Trophoblast cell (in vitro differentiated cells and primary cell): ENCODE measurements around the gene TICAM2.
A peak's percentile ranks its signal among the peaks of the same experiment; 100 is the strongest.

Source experiments
- DNase-seq, 2 donors: peaks; one replicate each; pipeline ENCODE4 v3.0.0-alpha.2; 2016
- H2AFZ ChIP-seq: 2 replicates; pipeline ENCODE4 v1.6.1; 2013; ENCODE audit warnings: low read length, moderate library complexity, mild to moderate bottlenecking; ENCODE audit not compliant: insufficient read depth, poor library complexity
- H2AK5ac ChIP-seq: 2 replicates; pipeline ENCODE4 v1.6.1; 2013; ENCODE audit warnings: mild to moderate bottlenecking, low read length
- H2BK120ac ChIP-seq: 2 replicates; pipeline ENCODE4 v1.6.1; 2013; ENCODE audit warnings: low read length, mild to moderate bottlenecking, moderate library complexity; ENCODE audit not compliant: insufficient read depth, poor library complexity
- H2BK12ac ChIP-seq: 2 replicates; pipeline ENCODE4 v1.6.1; 2013; ENCODE audit warnings: mild to moderate bottlenecking, low read length, moderate library complexity
- H2BK5ac ChIP-seq: 2 replicates; pipeline ENCODE4 v1.6.1; 2013; ENCODE audit warnings: low read length, low read depth, moderate library complexity, mild to moderate bottlenecking; ENCODE audit not compliant: poor library complexity
- H3K14ac ChIP-seq: 2 replicates; pipeline ENCODE4 v1.6.1; 2013; ENCODE audit warnings: mild to moderate bottlenecking, low read length
- H3K18ac ChIP-seq: 2 replicates; pipeline ENCODE4 v1.6.1; 2013; ENCODE audit warnings: mild to moderate bottlenecking, low read length
- H3K23ac ChIP-seq: 2 replicates; pipeline ENCODE4 v1.6.1; 2013; ENCODE audit warnings: low read length
- H3K27ac ChIP-seq: 2 replicates; pipeline ENCODE4 v1.5.1; 2013; ENCODE audit warnings: low read depth, mild to moderate bottlenecking, inconsistent platforms, low read length, moderate library complexity
- H3K27me3 ChIP-seq: 2 replicates; pipeline ENCODE4 v1.6.1; 2013; ENCODE audit warnings: inconsistent platforms, mild to moderate bottlenecking, low read length, moderate library complexity; ENCODE audit not compliant: insufficient read depth
- H3K36me3 ChIP-seq, 2 experiments: 1 replicate in 1 of 2; 2 replicates in 1 of 2; pipeline ENCODE4 v1.6.1; 2013; ENCODE audit warnings: low read length in 2 of 2, mild to moderate bottlenecking in 2 of 2, moderate library complexity in 1 of 2; ENCODE audit not compliant: insufficient read depth in 2 of 2, control insufficient read depth in 1 of 2
- H3K4ac ChIP-seq: 2 replicates; pipeline ENCODE4 v1.6.1; 2013; ENCODE audit warnings: low read depth, mild to moderate bottlenecking, low read length, moderate library complexity
- H3K4me1 ChIP-seq, 2 experiments: 1 replicate in 1 of 2; 2 replicates in 1 of 2; pipeline ENCODE4 v1.6.1; 2013; ENCODE audit warnings: low read length in 2 of 2, mild to moderate bottlenecking in 2 of 2, moderate library complexity in 1 of 2; ENCODE audit not compliant: insufficient read depth in 2 of 2, control insufficient read depth in 1 of 2
- H3K4me2 ChIP-seq: 2 replicates; pipeline ENCODE4 v1.6.1; 2013; ENCODE audit warnings: inconsistent platforms, mild to moderate bottlenecking, low read length, moderate library complexity
- H3K4me3 ChIP-seq: 2 replicates; pipeline ENCODE4 v1.5.1; 2013; ENCODE audit warnings: mild to moderate bottlenecking, low read depth, low read length, inconsistent platforms
- H3K79me1 ChIP-seq: one replicate; pipeline ENCODE4 v1.6.1; 2013; ENCODE audit warnings: low read length
- H3K79me2 ChIP-seq: 2 replicates; pipeline ENCODE4 v1.6.1; 2013; ENCODE audit warnings: low read length, mild to moderate bottlenecking; ENCODE audit not compliant: control insufficient read depth, insufficient read depth, poor library complexity
- H3K9ac ChIP-seq: 2 replicates; pipeline ENCODE4 v1.6.1; 2013; ENCODE audit warnings: mild to moderate bottlenecking, low read length
- H3K9me3 ChIP-seq: 2 replicates; pipeline ENCODE4 v1.6.1; 2013; ENCODE audit warnings: low read depth, mild to moderate bottlenecking, control low read depth, inconsistent platforms, low read length; ENCODE audit not compliant: insufficient read depth
- H4K12ac ChIP-seq: 2 replicates; pipeline ENCODE4 v1.6.1; 2013; ENCODE audit warnings: low read depth, mild to moderate bottlenecking, low read length, moderate library complexity
- H4K8ac ChIP-seq: 2 replicates; pipeline ENCODE4 v1.6.1; 2013; ENCODE audit warnings: low read depth, mild to moderate bottlenecking, low read length, moderate library complexity
- H4K91ac ChIP-seq: one replicate; pipeline ENCODE4 v1.6.1; 2013; ENCODE audit warnings: low read depth, mild to moderate bottlenecking, low read length, moderate library complexity
- WGBS: extraction: QIAGEN DNeasy Blood & Tissue Kit; methylation state at CpG from one replicate; pipeline ENCODE4 v1.1.7; 2013; ENCODE audit warnings: missing lambda C conversion rate; ENCODE audit not compliant: insufficient read length, insufficient coverage; ENCODE audit errors: extremely low coverage; 5-methylcytosine and 5-hydroxymethylcytosine counted together

TICAM2 gene

DNA sequence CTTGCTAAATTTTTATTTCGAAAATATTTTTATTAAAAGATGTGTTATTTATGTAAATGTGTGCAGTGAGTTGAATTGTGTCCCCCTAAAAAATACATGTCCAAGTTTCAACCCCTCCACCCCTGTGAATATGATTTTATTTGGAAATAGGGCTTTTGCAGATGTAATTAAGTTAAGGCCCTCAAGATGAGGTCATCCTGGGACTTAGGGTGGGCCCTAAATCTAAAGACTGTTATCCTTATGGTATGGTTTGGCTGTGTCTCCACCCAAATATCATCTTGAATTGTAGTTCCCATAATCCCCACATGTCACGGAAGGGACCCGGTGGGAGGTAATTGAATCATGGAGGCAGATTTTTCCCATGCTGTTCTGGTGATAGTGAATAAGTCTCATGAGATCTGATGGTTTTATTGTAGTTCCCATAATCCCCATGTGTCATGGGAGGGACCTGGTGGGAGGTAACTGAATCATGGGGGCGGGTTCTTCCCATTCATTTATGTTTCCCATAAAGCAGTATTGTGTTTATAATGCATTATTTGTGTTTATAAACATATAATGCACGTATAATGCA lies 25.1 kb upstream of the TICAM2 start:
- H4K91ac ChIP-seq = no peak overlapping the region
- H3K79me2 ChIP-seq = peaks cover 13% of the 10 kb centered on the region
- H2BK12ac ChIP-seq = no peak overlapping the region
- no peaks in the 10 kb centered on the region for H3K36me3 ChIP-seq
- H3K9ac ChIP-seq = no peak overlapping the region
- no peaks in the 10 kb centered on the region for H3K27me3 ChIP-seq
- DNase-seq = no peak
- WGBS = no CpG with 5 or more reads among the region's 5 CpGs
- H3K79me1 ChIP-seq = peaks cover 8% of the 10 kb centered on the region
- no peak overlapping the region for H3K4ac ChIP-seq
- no peak overlapping the region for H2BK5ac ChIP-seq
- H3K27ac ChIP-seq = no peak overlapping the region
- H3K9me3 ChIP-seq = no peaks in the 10 kb centered on the region
- H4K8ac ChIP-seq = no peak overlapping the region
- H2AFZ ChIP-seq = no peak overlapping the region
- no peak overlapping the region for H2AK5ac ChIP-seq
- H3K4me3 ChIP-seq = no peak overlapping the region
- peaks cover under 1 to 5% of the 10 kb centered on the region in 2 experiments for H3K4me1 ChIP-seq
- no peak overlapping the region for H3K4me2 ChIP-seq
- no peak overlapping the region for H2BK120ac ChIP-seq
- H3K14ac ChIP-seq = no peak overlapping the region
- H3K18ac ChIP-seq = no peak overlapping the region
- no peak overlapping the region for H4K12ac ChIP-seq
- H3K23ac ChIP-seq = no peak overlapping the region

DNA sequence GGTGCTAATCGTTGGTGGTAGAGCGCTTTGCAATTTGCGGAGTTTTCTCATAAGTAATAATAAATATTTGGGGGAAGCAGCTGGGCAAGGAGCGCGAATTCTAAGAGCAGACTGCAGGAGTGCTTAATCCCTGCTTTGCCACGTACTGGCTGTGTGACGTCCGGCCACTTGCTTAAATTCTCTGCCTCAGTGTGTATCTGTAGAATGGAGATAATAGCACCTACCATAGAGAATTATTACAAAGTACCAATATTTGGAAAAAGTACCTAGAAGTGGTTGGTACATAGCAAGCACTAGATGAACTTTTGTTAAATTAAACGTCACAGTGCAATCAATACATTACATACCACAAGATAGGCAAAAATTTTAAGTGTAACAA lies 24.2 kb upstream of the TICAM2 start:
- Histone ChIP-seq H3K79me2 (peaks cover 14% of the 10 kb centered on the region), H3K79me1 (peaks cover 8% of the 10 kb centered on the region)
- no CpG with 5 or more reads among the region's 9 CpGs for WGBS

DNA sequence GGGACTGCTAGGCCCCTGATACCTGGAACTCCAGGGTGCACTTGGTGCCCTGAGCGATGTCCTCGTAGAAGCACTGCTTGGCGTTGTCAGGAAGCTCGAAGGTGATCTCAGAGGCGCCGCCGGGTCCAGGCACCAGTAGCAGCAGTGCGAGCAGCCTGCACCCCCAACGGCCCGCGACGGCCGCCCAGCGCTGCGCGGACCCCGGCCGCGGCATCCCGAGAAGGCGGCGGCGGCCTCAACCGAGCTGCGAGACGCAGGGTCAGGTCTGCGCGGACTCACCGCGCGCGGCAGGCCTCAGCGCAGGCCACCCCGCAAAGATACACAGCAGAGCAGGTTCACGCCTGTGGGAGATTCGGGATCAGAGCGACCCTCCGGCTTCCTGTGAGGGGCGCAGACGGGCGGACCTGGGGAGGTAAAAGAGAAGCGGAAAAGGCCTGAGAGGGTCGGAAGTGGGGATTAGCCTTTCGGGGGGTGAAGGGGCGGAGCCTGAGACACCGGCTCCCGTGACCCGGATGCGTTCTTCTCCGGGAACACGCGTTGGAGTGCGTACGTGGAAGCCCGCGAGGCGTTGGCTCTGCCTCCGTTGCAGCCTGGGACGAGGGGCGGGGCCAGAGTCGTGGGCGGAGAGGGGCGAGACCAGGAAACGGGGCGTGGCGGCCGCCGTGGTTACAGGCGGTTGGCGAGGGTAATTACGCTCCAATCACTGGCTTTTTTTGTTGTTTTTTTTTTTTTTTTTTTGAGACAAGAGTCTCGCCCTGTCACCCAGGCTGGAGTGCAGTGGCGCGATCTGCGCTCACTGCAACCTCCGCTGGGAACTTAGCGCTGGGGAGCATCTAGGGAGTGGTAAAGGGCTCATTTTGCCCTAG lies 23.5 kb upstream of the TICAM2 start, which contains the start of gene TMED7:
TSS of gene TMED7 (minus strand) at position 458 of the 866 bp plus-strand sequence. CDS start at position 214, 244 bp downstream.
- peak within 1 kb of the TSS; percentile 85 for H3K4me2 ChIP-seq
- no peak within 1 kb of the TSS for H2BK12ac ChIP-seq
- H3K14ac ChIP-seq = peak within 1 kb of the TSS; percentile 82
- H3K9ac ChIP-seq = peak within 1 kb of the TSS; percentile 83
- H3K4ac ChIP-seq = peak within 1 kb of the TSS; percentile 91
- no peaks in the 10 kb centered on the region for H3K9me3 ChIP-seq
- H2AK5ac ChIP-seq = peak within 1 kb of the TSS; percentile 95
- H3K79me2 ChIP-seq = peaks cover 14% of the 10 kb centered on the region
- peak within 1 kb of the TSS; percentile 71 for H3K27ac ChIP-seq
- H4K8ac ChIP-seq = peak within 1 kb of the TSS; percentile 78
- no CpG with 5 or more reads among the region's 77 CpGs for WGBS
- peak within 1 kb of the TSS; percentile 74 for H2AFZ ChIP-seq
- peak within 1 kb of the TSS; percentile 85 for H4K12ac ChIP-seq
- peak; percentile 97 to 99 for DNase-seq
- H3K27me3 ChIP-seq = no peaks in the 10 kb centered on the region
- H3K79me1 ChIP-seq = peaks cover 8% of the 10 kb centered on the region
- peaks cover 2 to 6% of the 10 kb centered on the region in 2 experiments for H3K4me1 ChIP-seq
- H2BK120ac ChIP-seq = peak within 1 kb of the TSS; percentile 33
- H3K23ac ChIP-seq = no peak within 1 kb of the TSS
- no peaks in the 10 kb centered on the region for H3K36me3 ChIP-seq
- peak within 1 kb of the TSS; percentile 62 for H3K18ac ChIP-seq
- peak within 1 kb of the TSS; percentile 83 for H4K91ac ChIP-seq
- peak within 1 kb of the TSS; percentile 91 for H3K4me3 ChIP-seq
- peak within 1 kb of the TSS; percentile 76 for H2BK5ac ChIP-seq

More for the DNA sequence above, 24.2 kb upstream of the TICAM2 start:
- Histone ChIP-seq H4K91ac (peak overlapping the region; percentile 58), H3K36me3 (no peaks in the 10 kb centered on the region), H3K9ac (peak overlapping the region; percentile 74), H2AFZ (peak overlapping the region; percentile 58), H3K4ac (peak overlapping the region; percentile 44), H4K12ac (peak overlapping the region; percentile 73), H3K23ac (no peak overlapping the region), H2AK5ac (no peak overlapping the region), H3K4me1 (peaks cover 2 to 6% of the 10 kb centered on the region in 2 experiments), H3K14ac (no peak overlapping the region), H2BK120ac (no peak overlapping the region), H3K9me3 (no peaks in the 10 kb centered on the region), H3K27me3 (no peaks in the 10 kb centered on the region), H2BK5ac (peak overlapping the region; percentile 76), H3K18ac (peak overlapping the region; percentile 54), H3K4me3 (peak overlapping the region; percentile 76), H3K4me2 (peak overlapping the region; percentile 65), H4K8ac (peak overlapping the region; percentile 73), H2BK12ac (no peak overlapping the region), H3K27ac (peak overlapping the region; percentile 66)
- no peak for DNase-seq

DNA sequence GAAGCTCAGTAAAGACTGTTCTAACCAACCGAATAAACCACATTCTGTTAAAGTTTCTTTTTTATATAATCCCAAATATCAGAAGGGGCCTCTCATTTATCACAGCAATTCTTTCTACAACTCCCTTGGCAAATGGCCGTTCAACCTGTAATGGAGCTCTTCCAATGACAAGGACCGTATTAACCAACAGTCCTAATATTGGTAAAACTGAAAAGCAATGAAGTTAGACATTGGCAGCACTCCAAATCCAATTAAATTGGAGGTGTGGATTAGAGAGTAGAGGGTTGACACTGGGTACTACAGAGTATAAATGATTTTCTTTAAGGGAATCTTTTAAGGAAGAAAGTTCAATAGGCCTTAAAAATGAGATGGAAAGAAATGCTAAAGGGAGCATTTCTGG lies 22.7 kb upstream of the TICAM2 start:
- Histone ChIP-seq H3K79me1 (peaks cover 8% of the 10 kb centered on the region), H3K9me3 (no peaks in the 10 kb centered on the region), H3K14ac (no peak overlapping the region), H4K8ac (no peak overlapping the region), H3K27me3 (no peaks in the 10 kb centered on the region), H3K4me2 (peak overlapping the region; percentile 85), H2AK5ac (no peak overlapping the region), H3K4ac (no peak overlapping the region), H4K12ac (no peak overlapping the region), H4K91ac (no peak overlapping the region), H2AFZ (no peak overlapping the region), H3K36me3 (no peaks in the 10 kb centered on the region), H2BK12ac (no peak overlapping the region), H3K79me2 (peaks cover 14% of the 10 kb centered on the region), H3K4me3 (no peak overlapping the region), H3K18ac (no peak overlapping the region), H3K23ac (no peak overlapping the region), H2BK5ac (no peak overlapping the region), H3K4me1 (peaks cover 2 to 6% of the 10 kb centered on the region in 2 experiments), H2BK120ac (no peak overlapping the region), H3K27ac (no peak overlapping the region), H3K9ac (no peak overlapping the region)
- peak in 1 of 2 donors; percentile 19 for DNase-seq
- WGBS = no CpG with 5 or more reads among the region's 3 CpGs
